Activated CD4-positive, alpha-beta memory T cell treated with anti-CD3 and anti-CD28 coated beads for 36 hours (primary cell): ENCODE results near the gene TTLL12. TPM values are rescaled to one million over a fixed set of nuclear protein-coding genes. Genes with fewer than 3 reads are reported as not detected.

ENCODE experiments used
- CTCF ChIA-PET: fragments of 350-600 bp; sonication (Branson Sonifier 250); formaldehyde crosslinking; loops from one replicate; lab custom pipeline; 2021; ENCODE audit warnings: antibody characterized with exemption, inconsistent platforms; lab: Charles Lee
- POLR2A ChIA-PET: fragments of 350-600 bp; sonication (Branson Sonifier 250); formaldehyde crosslinking; loops from one replicate; lab custom pipeline; 2021; ENCODE audit warnings: antibody characterized with exemption; lab: Charles Lee
- DNase-seq: peaks from one replicate; pipeline ENCODE4 v3.0.0-alpha.2; 2020
- H3K27ac Mint-ChIP-seq: one replicate; pipeline ENCODE4 v1.8.0; 2021; ENCODE audit warnings: mixed read lengths
- H3K27me3 Mint-ChIP-seq: one replicate; pipeline ENCODE4 v1.8.0; 2021; ENCODE audit warnings: mixed read lengths
- H3K36me3 Mint-ChIP-seq: one replicate; pipeline ENCODE4 v1.8.0; 2021; ENCODE audit warnings: mixed read lengths
- H3K4me1 Mint-ChIP-seq: one replicate; pipeline ENCODE4 v1.8.0; 2021; ENCODE audit warnings: low read depth, mixed read lengths
- H3K4me3 Mint-ChIP-seq: one replicate; pipeline ENCODE4 v1.8.0; 2021; ENCODE audit warnings: mild to moderate bottlenecking, mixed read lengths
- H3K9me3 Mint-ChIP-seq: one replicate; pipeline ENCODE4 v1.8.0; 2021; ENCODE audit warnings: mixed read lengths
- intact Hi-C: fragments of 100-400 bp; cut with micrococcal nuclease; formaldehyde crosslinking; loops from one replicate; pipeline ENCODE4 v1.15.1; 2023
- total RNA-seq, 2 experiments: library from RNA; stranded (reverse); gene quantifications; one replicate each; pipeline ENCODE4 v1.2.3, GENCODE V29; 2021

TTLL12 gene
- total RNA-seq, 2 experiments from 2014 or later: 64.4 to 67.0 TPM

DNA sequence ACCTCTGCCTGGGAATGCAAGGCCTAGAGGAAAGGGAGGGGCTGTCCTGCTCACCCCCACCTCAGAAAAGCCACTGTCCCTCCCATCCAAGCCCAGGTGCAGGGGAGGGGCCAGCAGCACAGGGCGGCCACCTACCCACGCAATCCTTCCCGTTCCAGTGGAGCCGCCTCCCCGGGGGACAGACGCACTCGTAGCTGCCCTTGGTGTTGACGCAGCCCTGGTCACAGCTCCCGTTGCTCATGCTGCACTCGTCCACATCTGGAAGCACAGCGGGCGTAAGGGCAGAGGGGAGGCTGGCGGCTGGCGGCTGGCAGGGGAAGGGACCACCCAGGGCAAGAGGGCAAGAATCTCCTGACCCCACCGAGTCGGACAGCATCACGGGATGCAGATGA is 40.3 kb upstream of the TTLL12 start:
- intact Hi-C loops: no loop called here
- Mint-ChIP-seq H3K27me3 (no peaks in the 10 kb centered on the region), H3K36me3 (no peaks in the 10 kb centered on the region), H3K4me1 (peaks cover 2% of the 10 kb centered on the region), H3K9me3 (no peaks in the 10 kb centered on the region), H3K4me3 (no peak overlapping the region), H3K27ac (no peak overlapping the region)
- CTCF ChIA-PET: interaction anchor here (1.6 kb wide), 1 partner anchor 40 kb away, joined by 5 read pairs; the partner anchor contains the start of gene TTLL12
- POLR2A ChIA-PET: no interaction called here
- DNase-seq: no peak

- intact Hi-C loops: no loop called here
- H3K27ac Mint-ChIP-seq: no peak overlapping the region
- ChIA-PET CTCF (interaction anchor here (1.3 kb wide), 1 partner anchor 120 kb away, joined by 7 read pairs; no protein-coding TSS in a partner anchor), POLR2A (no interaction called here)
- H3K36me3 Mint-ChIP-seq: no peaks in the 10 kb centered on the region
- no peaks in the 10 kb centered on the region for H3K9me3 Mint-ChIP-seq
- H3K27me3 Mint-ChIP-seq: no peaks in the 10 kb centered on the region
- peaks cover 2% of the 10 kb centered on the region for H3K4me1 Mint-ChIP-seq
- no peak overlapping the region for H3K4me3 Mint-ChIP-seq
- no peak for DNase-seq
These were observed 39.7 kb upstream of the TTLL12 start for GRCh38 chr22:43226377-43227238.

DNA sequence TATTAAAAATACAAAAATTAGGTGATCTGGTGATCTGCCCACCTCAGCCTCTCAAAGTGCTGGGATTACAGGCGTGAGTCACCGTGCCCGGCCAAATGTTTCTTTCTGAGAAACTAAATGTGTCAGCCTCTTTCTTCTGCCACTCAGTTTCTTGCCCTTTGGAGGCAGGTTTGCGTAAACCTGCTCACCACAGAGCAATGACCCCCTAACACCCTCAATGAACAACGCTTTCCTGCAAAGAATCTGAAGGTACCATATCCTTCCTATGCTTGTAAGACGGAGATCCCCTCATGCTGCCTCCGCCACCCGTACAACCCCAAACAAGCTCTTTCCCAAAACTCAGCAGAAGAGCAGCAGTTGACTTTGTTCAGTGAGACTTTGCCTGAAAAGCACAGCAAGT is 38.7 kb upstream of the TTLL12 start:
- Mint-ChIP-seq H3K27ac (no peak overlapping the region), H3K9me3 (no peaks in the 10 kb centered on the region), H3K27me3 (no peaks in the 10 kb centered on the region), H3K4me3 (no peak overlapping the region), H3K4me1 (no peaks in the 10 kb centered on the region), H3K36me3 (no peaks in the 10 kb centered on the region)
- ChIA-PET CTCF (interaction anchor here (1.3 kb wide), 1 partner anchor 121 kb away, joined by 7 read pairs; no protein-coding TSS in a partner anchor), POLR2A (no interaction called here)
- intact Hi-C loops: no loop called here
- no peak for DNase-seq

DNA sequence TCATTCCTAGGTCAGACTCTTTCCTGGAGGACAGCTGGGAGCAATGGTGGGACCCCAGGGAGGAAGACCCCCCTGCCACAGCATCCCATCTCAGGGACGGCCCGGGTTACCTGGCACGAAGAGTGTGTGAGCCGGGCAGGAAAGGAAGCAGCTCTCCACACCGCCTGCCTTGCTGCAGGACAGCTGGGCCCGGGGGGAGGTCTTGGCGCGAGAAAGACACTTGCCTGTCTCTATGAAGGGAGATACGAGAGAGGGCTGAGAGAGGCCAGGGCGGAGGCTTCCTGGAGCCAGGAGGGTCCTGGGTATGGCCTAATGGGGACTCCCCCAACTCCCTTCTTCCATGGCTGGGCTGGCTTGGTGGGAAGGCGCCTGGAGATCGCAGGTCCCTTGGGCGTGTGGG is 36.1 kb upstream of the TTLL12 start:
- Mint-ChIP-seq H3K4me1 (no peaks in the 10 kb centered on the region), H3K27ac (no peak overlapping the region), H3K36me3 (no peaks in the 10 kb centered on the region), H3K4me3 (no peak overlapping the region), H3K9me3 (no peaks in the 10 kb centered on the region), H3K27me3 (no peaks in the 10 kb centered on the region)
- CTCF ChIA-PET: interaction anchor here (1.6 kb wide), 1 partner anchor 9 kb away, joined by 5 read pairs; no protein-coding TSS in a partner anchor
- intact Hi-C loops: no loop called here
- POLR2A ChIA-PET: no interaction called here
- no peak for DNase-seq

DNA sequence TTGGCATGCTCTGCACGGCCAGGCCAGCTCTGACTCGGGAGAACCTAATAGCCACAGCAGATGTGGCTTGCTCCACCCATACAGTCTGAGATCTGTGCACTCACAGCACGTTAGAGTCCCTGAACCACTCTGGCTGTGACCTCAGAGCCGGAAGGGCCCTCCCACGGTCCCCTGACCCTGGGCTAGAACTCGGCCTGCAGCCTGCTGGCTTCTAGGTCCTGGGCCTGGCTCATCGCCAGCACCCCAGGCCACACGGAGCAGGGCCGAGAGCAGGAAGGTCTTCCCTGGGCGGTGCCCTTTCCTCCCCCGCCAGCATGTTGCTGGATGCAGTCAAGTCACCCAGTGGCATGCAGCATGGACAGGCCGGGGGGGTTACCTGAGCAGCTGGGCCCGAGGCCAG is 35.3 kb upstream of the TTLL12 start:
- DNase-seq: no peak
- Mint-ChIP-seq H3K36me3 (no peaks in the 10 kb centered on the region), H3K4me1 (no peaks in the 10 kb centered on the region), H3K27me3 (no peaks in the 10 kb centered on the region), H3K9me3 (no peaks in the 10 kb centered on the region), H3K27ac (no peak overlapping the region), H3K4me3 (no peak overlapping the region)
- POLR2A ChIA-PET: no interaction called here
- intact Hi-C loops: no loop called here
- CTCF ChIA-PET: interaction anchor here (1.6 kb wide), 1 partner anchor 10 kb away, joined by 5 read pairs; no protein-coding TSS in a partner anchor

DNA sequence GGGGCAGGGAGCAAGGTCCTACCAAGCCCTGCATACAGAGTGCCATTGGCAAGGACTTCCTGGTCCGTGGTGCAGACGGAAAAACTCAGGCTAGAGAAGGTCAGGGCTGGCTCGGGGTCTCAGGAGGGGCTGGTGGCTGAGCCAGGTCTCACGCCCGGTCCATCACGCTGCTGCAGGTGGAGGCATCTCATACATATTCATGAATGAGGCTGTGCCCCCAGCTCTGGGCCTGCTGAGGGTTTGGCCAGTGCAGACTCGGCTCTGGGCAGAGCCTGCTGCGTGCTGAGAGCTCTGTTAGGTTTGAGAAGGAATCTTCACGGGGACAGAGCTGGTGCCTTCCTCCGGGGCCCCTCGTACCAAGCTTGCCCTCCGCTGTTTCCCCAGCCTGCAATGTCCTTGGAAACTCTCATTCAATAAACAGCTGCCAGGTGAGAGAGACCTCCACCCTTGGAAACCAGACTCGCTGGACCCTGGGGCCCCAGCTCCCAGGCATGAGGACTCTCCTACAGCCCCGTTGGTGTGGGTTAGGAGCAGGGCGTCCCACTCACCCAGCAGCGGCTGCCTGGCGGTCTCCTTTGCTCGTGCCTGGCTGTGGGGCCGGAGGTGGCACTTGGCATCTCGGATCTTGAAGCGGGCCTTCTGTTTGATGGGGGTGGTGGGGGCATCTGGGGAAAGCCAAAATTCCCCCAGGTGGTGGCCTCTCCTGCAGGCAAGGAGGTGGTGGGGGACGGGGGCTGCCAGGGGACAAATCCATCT is 33.9 kb upstream of the TTLL12 start:
- Mint-ChIP-seq H3K4me3 (no peak overlapping the region), H3K4me1 (no peaks in the 10 kb centered on the region), H3K27me3 (no peaks in the 10 kb centered on the region), H3K27ac (no peak overlapping the region), H3K36me3 (no peaks in the 10 kb centered on the region), H3K9me3 (no peaks in the 10 kb centered on the region)
- ChIA-PET POLR2A (no interaction called here), CTCF (interaction anchor here (1.0 kb wide), 1 partner anchor 11 kb away, joined by 5 read pairs; no protein-coding TSS in a partner anchor)
- intact Hi-C loops: no loop called here
- no peak for DNase-seq

- no peaks in the 10 kb centered on the region for H3K36me3 Mint-ChIP-seq
- no peak for DNase-seq
- ChIA-PET CTCF (interaction anchor here (1.0 kb wide), 1 partner anchor 13 kb away, joined by 3 read pairs; no protein-coding TSS in a partner anchor), POLR2A (no interaction called here)
- intact Hi-C loops: no loop called here
- no peak overlapping the region for H3K4me3 Mint-ChIP-seq
- no peaks in the 10 kb centered on the region for H3K27me3 Mint-ChIP-seq
- H3K27ac Mint-ChIP-seq: no peak overlapping the region
- no peaks in the 10 kb centered on the region for H3K9me3 Mint-ChIP-seq
- H3K4me1 Mint-ChIP-seq: no peaks in the 10 kb centered on the region
These were observed 31.9 kb upstream of the TTLL12 start for GRCh38 chr22:43218786-43219185.

GRCh38 chr22:43217285-43218030 is 30.5 kb upstream of the TTLL12 start:
- no peak overlapping the region for H3K27ac Mint-ChIP-seq
- H3K4me1 Mint-ChIP-seq: no peaks in the 10 kb centered on the region
- no peaks in the 10 kb centered on the region for H3K36me3 Mint-ChIP-seq
- CTCF ChIA-PET: no interaction called here
- no peak for DNase-seq
- no peaks in the 10 kb centered on the region for H3K9me3 Mint-ChIP-seq
- POLR2A ChIA-PET: no interaction called here
- H3K27me3 Mint-ChIP-seq: no peaks in the 10 kb centered on the region
- H3K4me3 Mint-ChIP-seq: no peak overlapping the region
- intact Hi-C loops: no loop called here

DNA sequence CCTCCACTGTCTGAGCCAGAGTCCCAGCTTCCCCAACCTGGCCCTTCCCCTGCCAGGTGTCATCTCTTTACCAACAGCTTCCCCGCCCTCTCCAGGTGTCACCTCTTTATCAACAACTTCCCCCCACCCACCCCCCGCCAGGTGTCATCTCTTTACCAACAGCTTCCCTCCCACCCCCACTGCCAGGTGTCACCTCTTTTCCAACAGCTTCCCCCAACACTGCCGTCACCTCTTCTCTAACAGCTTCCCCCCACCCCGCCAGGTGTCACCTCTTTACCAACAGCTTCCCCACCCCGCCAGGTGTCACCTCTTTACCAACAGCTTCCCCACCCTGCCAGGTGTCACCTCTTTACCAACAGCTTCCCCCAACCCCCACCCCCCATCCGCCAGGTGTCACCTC is 29.8 kb upstream of the TTLL12 start:
- Mint-ChIP-seq H3K36me3 (no peaks in the 10 kb centered on the region), H3K4me3 (no peak overlapping the region), H3K9me3 (no peaks in the 10 kb centered on the region), H3K27me3 (no peaks in the 10 kb centered on the region), H3K4me1 (no peaks in the 10 kb centered on the region), H3K27ac (no peak overlapping the region)
- intact Hi-C loops: no loop called here
- ChIA-PET CTCF (interaction anchor here (0.6 kb wide), 1 partner anchor 334 kb away, joined by 3 read pairs; no protein-coding TSS in a partner anchor), POLR2A (interaction anchor here (0.7 kb wide), 1 partner anchor 130 kb away, joined by 3 read pairs; no protein-coding TSS in a partner anchor)
- no peak for DNase-seq

DNA sequence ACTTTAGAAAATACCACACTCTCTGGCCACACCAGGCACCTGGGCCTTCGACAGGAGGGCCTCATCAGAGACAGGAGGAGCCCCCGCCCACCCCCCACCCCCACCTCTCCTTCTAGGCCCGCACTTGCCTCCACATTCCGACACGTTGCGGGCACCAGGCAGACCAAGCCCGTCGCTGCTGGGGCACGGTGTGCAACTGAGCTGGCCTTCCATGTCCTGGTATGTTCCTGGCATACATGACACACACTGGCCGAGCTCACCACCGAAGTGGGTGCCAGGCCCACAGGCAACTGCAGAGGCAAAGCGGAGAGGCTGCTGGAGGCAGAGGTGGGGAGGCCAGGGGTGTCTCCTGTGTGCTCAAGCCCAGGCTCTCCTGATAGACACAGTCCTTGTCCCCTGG is 27.0 kb upstream of the TTLL12 start:
- ChIA-PET CTCF (interaction anchor here (1.4 kb wide), 1 partner anchor 18 kb away, joined by 5 read pairs; no protein-coding TSS in a partner anchor), POLR2A (no interaction called here)
- Mint-ChIP-seq H3K4me3 (no peak overlapping the region), H3K27ac (no peak overlapping the region), H3K36me3 (no peaks in the 10 kb centered on the region), H3K9me3 (no peaks in the 10 kb centered on the region), H3K27me3 (no peaks in the 10 kb centered on the region), H3K4me1 (no peaks in the 10 kb centered on the region)
- DNase-seq: no peak
- intact Hi-C loops: no loop called here

- intact Hi-C loops: no loop called here
- no peaks in the 10 kb centered on the region for H3K4me1 Mint-ChIP-seq
- H3K9me3 Mint-ChIP-seq: no peaks in the 10 kb centered on the region
- H3K4me3 Mint-ChIP-seq: no peak overlapping the region
- H3K27ac Mint-ChIP-seq: no peak overlapping the region
- DNase-seq: no peak
- CTCF ChIA-PET: interaction anchor here (0.6 to 1.4 kb wide), 2 partner anchors 18 to 77 kb away, joined by 3 to 5 read pairs; no protein-coding TSS in a partner anchor
- H3K27me3 Mint-ChIP-seq: no peaks in the 10 kb centered on the region
- H3K36me3 Mint-ChIP-seq: no peaks in the 10 kb centered on the region
- POLR2A ChIA-PET: no interaction called here
These were observed 26.1 kb upstream of the TTLL12 start for GRCh38 chr22:43213051-43213450.
